ENCODE measurements around the gene RGL3.

RGL3 gene

DNA sequence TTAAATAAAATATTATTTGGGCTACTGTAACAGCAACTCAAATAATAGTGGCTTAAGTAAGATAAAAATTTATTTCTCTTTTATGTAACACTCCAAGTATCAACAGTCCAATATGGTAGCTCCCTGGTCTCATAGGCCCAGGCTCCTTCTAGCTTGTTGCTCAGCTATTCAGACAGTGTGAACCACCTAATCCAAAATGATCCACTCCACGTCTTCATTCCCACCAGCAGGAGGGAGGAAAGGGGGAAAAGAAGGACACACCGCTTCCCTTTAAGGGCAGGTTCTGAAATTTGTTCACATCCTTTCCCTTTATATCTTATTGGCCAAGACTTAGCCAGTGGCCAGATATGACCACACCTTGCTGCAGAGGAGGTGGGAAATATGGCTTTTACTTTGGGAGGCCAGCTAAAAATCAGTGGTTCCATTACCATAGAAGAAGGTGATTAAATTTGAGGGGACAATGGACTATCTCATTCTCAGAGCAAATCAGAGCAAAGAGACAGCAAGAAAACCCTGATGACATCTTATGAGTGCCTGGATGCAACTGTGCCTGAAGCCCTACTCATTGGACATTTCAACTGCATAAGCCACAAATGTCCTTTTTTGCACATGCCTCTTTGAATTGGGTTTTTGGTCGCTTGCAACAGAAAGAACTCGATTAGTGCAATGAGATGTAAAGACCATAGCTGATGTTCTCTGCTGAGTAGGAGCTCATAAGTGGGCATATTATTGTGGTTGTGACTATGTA lies 28.0 kb downstream of the RGL3 start:
- H3K4me3 ChIP-seq (ENCODE audit: low read depth, low read length) = no peak overlapping the region
- no peak for DNase-seq (ENCODE audit: low read depth, low spot score)
- TF ChIP-seq, protein P1, sequence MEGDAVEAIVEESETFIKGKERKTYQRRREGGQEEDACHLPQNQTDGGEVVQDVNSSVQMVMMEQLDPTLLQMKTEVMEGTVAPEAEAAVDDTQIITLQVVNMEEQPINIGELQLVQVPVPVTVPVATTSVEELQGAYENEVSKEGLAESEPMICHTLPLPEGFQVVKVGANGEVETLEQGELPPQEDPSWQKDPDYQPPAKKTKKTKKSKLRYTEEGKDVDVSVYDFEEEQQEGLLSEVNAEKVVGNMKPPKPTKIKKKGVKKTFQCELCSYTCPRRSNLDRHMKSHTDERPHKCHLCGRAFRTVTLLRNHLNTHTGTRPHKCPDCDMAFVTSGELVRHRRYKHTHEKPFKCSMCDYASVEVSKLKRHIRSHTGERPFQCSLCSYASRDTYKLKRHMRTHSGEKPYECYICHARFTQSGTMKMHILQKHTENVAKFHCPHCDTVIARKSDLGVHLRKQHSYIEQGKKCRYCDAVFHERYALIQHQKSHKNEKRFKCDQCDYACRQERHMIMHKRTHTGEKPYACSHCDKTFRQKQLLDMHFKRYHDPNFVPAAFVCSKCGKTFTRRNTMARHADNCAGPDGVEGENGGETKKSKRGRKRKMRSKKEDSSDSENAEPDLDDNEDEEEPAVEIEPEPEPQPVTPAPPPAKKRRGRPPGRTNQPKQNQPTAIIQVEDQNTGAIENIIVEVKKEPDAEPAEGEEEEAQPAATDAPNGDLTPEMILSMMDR (IDR thresholded peaks at IDR 0.05; ENCODE audit: low read depth, low read length) = no peak
- in situ Hi-C loops (cut with HindIII; ENCODE audit: low sequenced_read_pairs) = no loop called here

DNA sequence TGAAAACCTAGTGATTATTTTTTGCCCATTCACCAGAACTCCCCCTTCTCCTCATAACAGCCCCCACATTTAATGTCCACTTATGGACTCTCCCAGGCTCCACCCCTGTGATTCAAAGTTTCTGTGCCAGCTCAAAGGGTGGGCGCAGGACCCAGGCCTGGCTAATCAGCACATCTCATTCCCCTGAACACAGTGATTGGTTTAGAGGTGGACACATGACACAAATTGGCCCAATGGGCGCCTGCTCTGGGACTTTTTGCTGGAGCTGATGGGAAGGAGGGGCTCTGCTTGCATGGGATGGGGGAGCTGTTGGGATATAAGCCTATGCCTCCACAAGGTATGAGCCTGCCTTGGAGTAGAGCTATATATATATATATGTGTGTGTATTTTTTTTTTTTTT lies 28.8 kb downstream of the RGL3 start:
- no peak for DNase-seq (ENCODE audit: low read depth, low spot score)
- in situ Hi-C loops (cut with HindIII; ENCODE audit: low sequenced_read_pairs) = no loop called here
- TF ChIP-seq, protein P1 (IDR thresholded peaks at IDR 0.05; ENCODE audit: low read depth, low read length) = no peak
- H3K4me3 ChIP-seq (ENCODE audit: low read depth, low read length) = no peak overlapping the region

DNA sequence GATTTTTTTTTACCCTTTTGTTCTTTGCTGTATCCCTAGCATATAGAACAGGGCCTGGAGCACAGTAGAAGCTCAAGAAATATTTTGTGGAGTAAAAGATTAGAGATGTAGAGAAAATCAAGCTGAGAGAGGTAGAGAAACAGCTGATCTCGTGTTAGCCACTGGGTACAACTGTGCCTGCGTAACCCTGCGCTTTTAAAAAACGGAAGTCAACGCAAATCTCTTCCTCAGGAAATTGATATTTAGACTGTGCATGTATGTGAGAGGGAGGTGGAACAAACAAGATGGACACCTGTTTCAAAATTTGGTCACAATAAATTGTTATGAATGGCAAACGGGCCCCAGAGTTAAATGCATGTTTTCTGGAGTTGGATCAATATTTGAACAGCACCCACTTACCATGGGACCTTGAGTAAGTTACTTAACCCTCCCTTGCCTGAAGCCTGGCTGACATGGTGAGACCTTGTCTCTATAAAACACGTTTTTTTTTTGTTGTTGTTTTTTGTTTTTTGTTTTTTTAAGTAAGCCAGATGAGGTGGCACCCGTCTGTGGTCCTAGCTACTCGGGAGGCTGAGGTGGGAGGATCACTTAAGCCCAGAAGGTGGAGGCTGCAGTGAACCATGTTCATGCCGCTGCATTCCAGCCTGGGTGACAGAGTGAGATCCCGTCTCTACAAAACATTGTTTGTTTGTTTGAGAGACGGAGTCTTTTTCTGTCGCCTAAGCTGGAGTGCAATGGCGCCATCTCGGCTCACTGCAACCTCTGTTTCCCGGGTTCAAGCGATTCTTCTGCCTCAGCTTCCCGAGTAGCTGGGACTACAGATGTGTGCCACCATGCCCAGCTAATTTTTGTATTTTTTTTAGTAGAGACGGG lies 31.7 kb downstream of the RGL3 start:
- TF ChIP-seq, protein P1 (IDR thresholded peaks at IDR 0.05; ENCODE audit: low read depth, low read length) = no peak

DNA sequence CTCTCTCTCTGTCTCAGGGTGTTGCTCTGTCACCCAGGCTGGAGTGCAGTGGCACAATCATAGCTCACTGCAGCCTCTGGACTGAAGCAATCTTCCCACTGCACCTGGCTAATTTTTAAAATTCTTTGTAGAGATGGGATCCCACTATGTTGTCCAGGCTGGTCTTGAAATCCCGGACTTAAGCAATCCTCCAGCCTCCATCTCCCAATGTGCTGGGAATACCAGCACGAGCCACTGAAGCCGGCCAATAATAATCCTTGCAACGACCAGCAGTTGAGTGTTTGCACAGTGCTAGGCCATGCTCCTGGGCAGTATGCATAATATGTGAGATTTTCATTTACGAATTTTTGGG lies 34.4 kb downstream of the RGL3 start:
- TF ChIP-seq, protein P1 (IDR thresholded peaks at IDR 0.05; ENCODE audit: low read depth, low read length) = no peak
- DNase-seq (ENCODE audit: low read depth, low spot score) = no peak
- in situ Hi-C loops (cut with HindIII; ENCODE audit: low sequenced_read_pairs) = no loop called here
- no peak overlapping the region for H3K4me3 ChIP-seq (ENCODE audit: low read depth, low read length)

More for the DNA sequence above, 31.7 kb downstream of the RGL3 start:
- no peak for DNase-seq (ENCODE audit: low read depth, low spot score)
- in situ Hi-C loops (cut with HindIII; ENCODE audit: low sequenced_read_pairs) = no loop called here
- no peak overlapping the region for H3K4me3 ChIP-seq (ENCODE audit: low read depth, low read length)

DNA sequence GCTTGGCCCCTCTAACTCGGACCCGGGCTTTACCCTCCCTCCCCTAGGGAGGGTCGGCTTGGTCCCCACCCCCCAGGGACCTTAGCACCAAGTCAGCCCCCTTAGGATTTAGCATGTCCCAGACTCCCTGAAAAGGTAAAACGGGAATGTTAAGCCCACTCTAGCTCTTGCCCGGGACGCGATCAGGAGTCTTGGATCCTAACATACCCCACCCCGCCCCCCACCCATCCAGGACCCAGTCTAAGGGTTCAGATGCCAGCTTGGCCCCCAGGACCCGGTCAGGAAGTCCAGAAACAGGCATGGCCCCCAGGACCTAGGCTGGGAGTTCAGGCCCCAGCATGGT lies 35.4 kb downstream of the RGL3 start:
- in situ Hi-C loops (cut with HindIII; ENCODE audit: low sequenced_read_pairs) = no loop called here
- TF ChIP-seq, protein P1 (IDR thresholded peaks at IDR 0.05; ENCODE audit: low read depth, low read length) = no peak
- no peak for DNase-seq (ENCODE audit: low read depth, low spot score)
- H3K4me3 ChIP-seq (ENCODE audit: low read depth, low read length) = peak overlapping the region; percentile 3

DNA sequence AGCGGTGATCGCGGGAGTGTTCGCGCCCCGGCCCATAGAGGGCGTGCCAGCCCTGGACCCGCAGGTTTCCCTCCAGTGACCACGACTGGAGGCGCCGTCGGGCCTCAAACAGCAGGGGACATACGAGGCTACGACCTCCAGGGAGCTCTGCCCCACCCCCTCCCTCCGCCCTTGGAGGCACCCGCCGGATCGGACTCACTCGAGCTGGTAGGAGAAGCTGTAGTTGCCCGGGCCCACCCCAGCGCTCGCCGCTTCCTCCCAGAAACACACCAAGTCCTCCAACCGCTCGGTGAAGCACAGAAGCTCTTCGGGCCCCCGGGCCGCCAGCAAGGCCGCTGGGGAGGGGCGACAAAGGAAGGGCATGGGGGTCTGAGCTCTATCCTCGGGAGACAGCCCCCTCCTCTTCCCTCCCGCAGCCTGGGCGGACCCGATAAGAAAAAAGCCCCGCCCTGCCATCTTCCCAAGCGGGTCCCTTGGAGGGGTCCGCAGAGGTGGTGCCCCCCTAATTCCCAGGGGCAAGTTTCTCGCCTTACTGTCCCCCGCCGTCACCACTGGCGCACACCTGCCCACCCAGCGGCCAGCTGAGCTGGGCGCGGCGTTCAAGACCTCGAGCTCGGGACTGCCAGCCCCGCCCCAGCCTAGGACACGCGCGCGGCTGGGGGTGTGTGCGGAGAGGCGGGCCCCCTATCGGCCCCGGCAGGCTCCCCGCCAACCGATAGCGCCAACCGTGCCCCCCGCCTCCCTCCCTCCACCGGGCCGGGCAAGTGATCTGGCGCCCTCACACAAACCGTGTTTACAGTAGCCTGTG lies 36.0 kb downstream of the RGL3 start:
- TF ChIP-seq, protein P1 (IDR thresholded peaks at IDR 0.05; ENCODE audit: low read depth, low read length) = peak; percentile 65
- in situ Hi-C loops (cut with HindIII; ENCODE audit: low sequenced_read_pairs) = no loop called here
- peak overlapping the region; percentile 2 for H3K4me3 ChIP-seq (ENCODE audit: low read depth, low read length)
- no peak for DNase-seq (ENCODE audit: low read depth, low spot score)

All from astrocyte of the spinal cord (primary cell).